ENCODE data around the gene PZP.
A peak's percentile ranks its signal among the peaks of the same experiment; 100 is the strongest.
"Not testable (repeated sequence)": the region's sequence is repeated elsewhere in the genome, so short reads cannot be mapped to it uniquely, and the experiment has no call there.

Gene PZP

GRCh38 chr12:9208229-9208628 lies at the start of gene PZP:
Gene PZP (minus strand): TSS chr12:9208395. CDS start chr12:9208341, 54 bp downstream.
- DNase-seq = no peak

- no peak for DNase-seq
Measured at GRCh38 chr12:9256758-9257405, 48.7 kb upstream of the PZP start.

GRCh38 chr12:9256341-9256740 lies 48.1 kb upstream of the PZP start:
- no peak for DNase-seq

GRCh38 chr12:9255837-9256236 lies 47.6 kb upstream of the PZP start:
- no peak for DNase-seq

GRCh38 chr12:9253464-9253863 lies 45.3 kb upstream of the PZP start:
- no peak for DNase-seq

GRCh38 chr12:9252791-9253190 lies 44.6 kb upstream of the PZP start:
- not testable (repeated sequence) for DNase-seq

GRCh38 chr12:9252256-9252655 lies 44.1 kb upstream of the PZP start:
- no peak for DNase-seq

GRCh38 chr12:9248435-9248834 lies 40.2 kb upstream of the PZP start:
- DNase-seq = no peak

GRCh38 chr12:9244894-9245293 lies 36.7 kb upstream of the PZP start:
- DNase-seq = peak; percentile 46 to 56

GRCh38 chr12:9243999-9244649 lies 35.9 kb upstream of the PZP start:
- DNase-seq = no peak

GRCh38 chr12:9241301-9241700 lies 33.1 kb upstream of the PZP start:
- no peak for DNase-seq

GRCh38 chr12:9240776-9241175 lies 32.6 kb upstream of the PZP start:
- no peak for DNase-seq

- peak; percentile 29 to 33 for DNase-seq
Measured at GRCh38 chr12:9240004-9240635, 31.9 kb upstream of the PZP start.

GRCh38 chr12:9237286-9237685 lies 29.1 kb upstream of the PZP start:
- no peak for DNase-seq

GRCh38 chr12:9235519-9235918 lies 27.3 kb upstream of the PZP start:
- DNase-seq = no peak

GRCh38 chr12:9227950-9228349 lies 19.8 kb upstream of the PZP start:
- DNase-seq = no peak

GRCh38 chr12:9223830-9224229 lies 15.6 kb upstream of the PZP start:
- no peak for DNase-seq

- DNase-seq = no peak
Measured at GRCh38 chr12:9221483-9221882, 13.3 kb upstream of the PZP start.

- not testable (repeated sequence) for DNase-seq
Measured at GRCh38 chr12:9221011-9221410, 12.8 kb upstream of the PZP start.

GRCh38 chr12:9214534-9214933 lies 6.3 kb upstream of the PZP start:
- DNase-seq = no peak

- no peak for DNase-seq
Measured at GRCh38 chr12:9211687-9212086, 3.5 kb upstream of the PZP start.

GRCh38 chr12:9204380-9204779 lies 3.8 kb downstream of the PZP start:
- no peak for DNase-seq

- no peak for DNase-seq
Measured at GRCh38 chr12:9198012-9198411, 10.2 kb downstream of the PZP start.

GRCh38 chr12:9184276-9184675 lies 23.9 kb downstream of the PZP start:
- DNase-seq = no peak
